DMS 273 (cell line): ENCODE data around the gene NTMT1.

Source experiments
- DNase-seq: peaks from one replicate; lab custom pipeline; 2025; ENCODE audit not compliant: unreplicated experiment; lab: John Stamatoyannopoulos, UW

NTMT1 gene

GRCh38 chr9:129673602-129674001, 47.6 kb downstream of the NTMT1 start:
- no peak for DNase-seq

- DNase-seq = no peak
Measured at GRCh38 chr9:129674229-129674628, 48.3 kb downstream of the NTMT1 start.

- DNase-seq = no peak
Measured at GRCh38 chr9:129675620-129676019, 49.7 kb downstream of the NTMT1 start.

GRCh38 chr9:129676287-129676686, 50.3 kb downstream of the NTMT1 start:
- DNase-seq = no peak

- peak; percentile 91 for DNase-seq
Measured at GRCh38 chr9:129676975-129677374, 51.0 kb downstream of the NTMT1 start.

- peak; percentile 47 for DNase-seq
Measured at GRCh38 chr9:129677456-129677855, 51.5 kb downstream of the NTMT1 start.

DNA sequence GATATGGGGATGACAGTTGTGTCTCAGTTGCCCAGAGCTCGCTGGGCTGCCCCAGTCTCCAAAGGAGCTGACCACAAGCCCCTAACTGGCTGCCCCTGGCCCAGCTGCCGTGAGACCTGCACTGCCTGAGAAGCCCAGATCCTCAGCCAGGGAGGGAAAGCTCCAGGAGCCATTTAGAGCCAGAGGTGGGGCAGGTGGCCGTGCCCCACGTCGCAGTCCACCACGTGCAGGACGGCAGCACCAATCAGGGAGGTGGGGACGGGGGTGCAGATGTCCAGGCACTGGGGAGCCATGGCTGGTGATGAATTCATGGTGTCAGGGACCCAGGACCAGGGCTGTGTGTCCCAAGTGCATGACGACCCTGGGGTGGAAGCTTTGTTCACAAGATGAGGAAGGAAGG, 52.9 kb downstream of the NTMT1 start:
- DNase-seq = no peak

DNA sequence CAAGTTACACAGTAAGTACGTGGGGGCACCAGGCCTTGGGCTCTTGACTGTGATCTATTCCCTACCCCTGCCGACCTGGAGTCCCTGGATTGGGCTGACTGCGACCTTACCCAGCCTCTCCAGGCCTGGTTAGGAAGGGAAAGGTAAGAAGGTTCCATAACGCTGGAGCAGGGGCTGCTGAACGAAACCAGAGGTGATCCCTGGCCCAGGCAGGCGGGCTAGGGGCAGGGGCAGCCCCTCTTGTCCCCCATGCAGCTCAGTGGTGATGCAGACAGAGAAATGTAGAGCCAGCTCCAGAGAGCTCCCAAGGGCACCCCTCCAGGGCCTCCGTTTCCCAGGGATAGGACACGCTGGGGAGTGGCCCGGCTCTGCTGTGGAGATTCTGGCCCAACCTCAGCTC, 53.6 kb downstream of the NTMT1 start:
- no peak for DNase-seq

- no peak for DNase-seq
Measured at GRCh38 chr9:129681924-129682323, 56.0 kb downstream of the NTMT1 start.

- DNase-seq = no peak
Measured at GRCh38 chr9:129682381-129682780, 56.4 kb downstream of the NTMT1 start.

DNA sequence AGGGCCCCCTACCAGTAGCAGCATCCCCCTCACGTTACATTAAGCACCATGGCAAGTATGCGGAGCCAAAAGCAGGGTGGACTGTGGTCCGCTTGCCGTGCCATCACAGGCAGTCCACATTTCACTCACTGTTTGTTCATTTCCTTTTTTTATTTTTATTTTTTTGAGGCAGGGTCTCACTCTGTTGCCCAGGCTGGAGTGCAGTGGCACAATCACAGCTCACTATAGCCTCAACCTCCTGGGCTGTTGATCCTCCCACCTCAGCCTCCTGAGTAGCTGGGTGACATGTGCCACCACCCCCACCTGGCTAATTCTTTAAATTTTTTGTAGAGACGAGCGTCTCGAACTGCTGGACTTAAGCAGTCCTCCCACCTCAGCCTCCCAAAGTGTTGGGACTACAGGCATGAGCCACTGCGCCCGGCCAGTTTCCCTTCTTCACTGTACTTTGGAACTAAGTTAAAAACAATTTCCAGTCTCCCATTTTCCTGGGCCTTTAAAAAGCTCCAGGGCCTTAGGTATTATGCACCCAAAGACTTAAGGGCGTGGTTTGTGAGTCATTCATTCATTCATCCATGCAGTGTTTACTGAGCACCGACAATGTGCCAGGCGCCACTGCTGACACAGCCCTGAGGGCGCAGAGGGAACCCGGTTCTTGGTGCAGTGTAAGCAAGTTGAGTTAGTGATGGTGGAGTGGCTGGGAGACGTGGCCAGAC, 59.4 kb downstream of the NTMT1 start:
- DNase-seq = no peak
